ACC112 (cell line): ENCODE measurements around the gene CD37.
A peak's percentile ranks its signal among the peaks of the same experiment; 100 is the strongest.
"Not testable (repeated sequence)": the region's sequence is repeated elsewhere in the genome, so short reads cannot be mapped to it uniquely, and the experiment has no call there.

Source experiments
- H2AFZ ChIP-seq: fragments of 200-600 bp; sonication (generic); one replicate; pipeline ENCODE4 v1.6.0; 2017; ENCODE audit warnings: antibody characterized with exemption, low read length; ENCODE audit not compliant: unreplicated experiment
- H3K27ac ChIP-seq: fragments of 200-600 bp; sonication (generic); 2 replicates; pipeline ENCODE4 v1.5.1; 2014; ENCODE audit warnings: low read depth, mild to moderate bottlenecking, antibody characterized with exemption, low read length, moderate library complexity
- H3K27me3 ChIP-seq: fragments of 200-600 bp; sonication (generic); 2 replicates; pipeline ENCODE4 v1.6.1; 2014; ENCODE audit warnings: mild to moderate bottlenecking, antibody characterized with exemption, low read length, moderate library complexity, mixed read lengths; ENCODE audit not compliant: insufficient read depth
- H3K36me3 ChIP-seq: fragments of 200-600 bp; sonication (generic); 2 replicates; pipeline ENCODE4 v1.6.1; 2016; ENCODE audit warnings: mild to moderate bottlenecking, antibody characterized with exemption, low read length, moderate library complexity, mixed read lengths; ENCODE audit not compliant: insufficient read depth
- H3K4me1 ChIP-seq: fragments of 200-600 bp; sonication (generic); one replicate; pipeline ENCODE4 v1.6.1; 2016; ENCODE audit warnings: low read length, mixed read lengths; ENCODE audit not compliant: insufficient read depth, unreplicated experiment, control insufficient read depth
- H3K4me3 ChIP-seq: fragments of 200-600 bp; sonication (generic); 2 replicates; pipeline ENCODE4 v1.5.1; 2014; ENCODE audit warnings: mild to moderate bottlenecking, low read depth, low read length
- H3K79me2 ChIP-seq: fragments of 200-600 bp; sonication (generic); one replicate; pipeline ENCODE4 v1.6.0; 2016; ENCODE audit warnings: low read length; ENCODE audit not compliant: control insufficient read depth, unreplicated experiment, insufficient read depth

The CD37 gene

GRCh38 chr19:49331187-49331586 is 4.0 kb upstream of the CD37 start:
- not testable (repeated sequence) for H2AFZ ChIP-seq, H3K4me1 ChIP-seq, H3K27ac ChIP-seq

GRCh38 chr19:49331616-49332055 is 3.6 kb upstream of the CD37 start:
- Histone ChIP-seq H2AFZ (no peak overlapping the region), H3K27ac (no peak overlapping the region), H3K79me2 (no peaks in the 10 kb centered on the region)

More at GRCh38 chr19:49331187-49331586, 4.0 kb upstream of the CD37 start:
- H3K27me3 ChIP-seq, H3K79me2 ChIP-seq, H3K4me3 ChIP-seq, H3K36me3 ChIP-seq: not testable (repeated sequence)

GRCh38 chr19:49332691-49333417 is 2.4 kb upstream of the CD37 start:
- not testable (repeated sequence) for H2AFZ ChIP-seq, H3K79me2 ChIP-seq, H3K36me3 ChIP-seq, H3K4me1 ChIP-seq, H3K27ac ChIP-seq, H3K4me3 ChIP-seq, H3K27me3 ChIP-seq

More at GRCh38 chr19:49331616-49332055, 3.6 kb upstream of the CD37 start:
- H3K4me1 ChIP-seq = no peaks in the 10 kb centered on the region
- H3K27me3 ChIP-seq = no peaks in the 10 kb centered on the region
- no peak overlapping the region for H3K4me3 ChIP-seq
- H3K36me3 ChIP-seq = no peaks in the 10 kb centered on the region

- Histone ChIP-seq H3K27ac (no peak overlapping the region), H3K4me3 (no peak overlapping the region), H3K36me3 (no peaks in the 10 kb centered on the region), H3K79me2 (no peaks in the 10 kb centered on the region), H3K27me3 (no peaks in the 10 kb centered on the region), H2AFZ (no peak overlapping the region), H3K4me1 (no peaks in the 10 kb centered on the region)
Observed at GRCh38 chr19:49333418-49333805, 1.8 kb upstream of the CD37 start.

- Histone ChIP-seq H3K79me2 (no peaks in the 10 kb centered on the region), H3K4me3 (no peak overlapping the region), H3K36me3 (no peaks in the 10 kb centered on the region), H2AFZ (no peak overlapping the region), H3K27ac (no peak overlapping the region), H3K27me3 (no peaks in the 10 kb centered on the region), H3K4me1 (no peaks in the 10 kb centered on the region)
Observed at GRCh38 chr19:49333811-49334288, 1.4 kb upstream of the CD37 start.

- Histone ChIP-seq H3K36me3 (no peaks in the 10 kb centered on the region), H3K4me3 (no peak overlapping the region), H3K27me3 (no peaks in the 10 kb centered on the region), H2AFZ (no peak overlapping the region), H3K27ac (no peak overlapping the region), H3K4me1 (peaks cover 3% of the 10 kb centered on the region), H3K79me2 (no peaks in the 10 kb centered on the region)
Observed at GRCh38 chr19:49335784-49336481, 727 bp downstream of the CD37 start.

- Histone ChIP-seq H3K36me3 (no peaks in the 10 kb centered on the region), H3K4me3 (no peak overlapping the region), H2AFZ (no peak overlapping the region), H3K27me3 (no peaks in the 10 kb centered on the region), H3K4me1 (peaks cover 3% of the 10 kb centered on the region), H3K79me2 (no peaks in the 10 kb centered on the region), H3K27ac (no peak overlapping the region)
Observed at GRCh38 chr19:49336482-49337266, 1.5 kb downstream of the CD37 start.

GRCh38 chr19:49337267-49338022 is 2.2 kb downstream of the CD37 start:
- Histone ChIP-seq H3K36me3 (no peaks in the 10 kb centered on the region), H3K79me2 (no peaks in the 10 kb centered on the region), H3K27me3 (no peaks in the 10 kb centered on the region), H2AFZ (no peak overlapping the region), H3K27ac (no peak overlapping the region), H3K4me3 (no peak overlapping the region), H3K4me1 (peaks cover 3% of the 10 kb centered on the region)

GRCh38 chr19:49338023-49338677 is 2.9 kb downstream of the CD37 start:
- Histone ChIP-seq H3K27ac (no peak overlapping the region), H3K27me3 (no peaks in the 10 kb centered on the region), H3K36me3 (no peaks in the 10 kb centered on the region), H3K4me1 (peaks cover 3% of the 10 kb centered on the region), H3K79me2 (no peaks in the 10 kb centered on the region), H2AFZ (no peak overlapping the region), H3K4me3 (peak overlapping the region; percentile 72)
